Measurements from ENCODE around the gene CHSY1.

DNA sequence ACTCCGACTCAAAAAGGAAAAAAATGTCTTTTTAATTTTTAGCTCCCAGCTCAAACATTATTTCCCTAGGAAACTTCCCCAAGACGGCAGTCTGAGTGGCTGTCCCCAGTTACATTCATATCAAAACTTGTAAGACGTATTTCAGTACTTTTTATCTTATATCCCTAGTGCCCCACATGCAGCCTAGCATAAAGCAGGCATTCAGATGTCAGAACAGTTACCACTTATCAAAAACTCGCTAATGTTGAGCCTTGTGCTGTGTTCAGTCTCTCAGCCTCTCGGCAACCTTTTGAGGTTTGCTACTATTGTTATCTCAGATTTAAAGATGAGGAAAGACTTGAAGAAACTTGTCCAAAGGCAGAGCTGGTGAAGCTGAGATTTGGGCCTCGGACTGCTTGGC, 32.1 kb upstream of the CHSY1 start:
- TF ChIP-seq CTCF (IDR thresholded peaks at IDR 0.05; ENCODE audit: poor library complexity, severe bottlenecking) = no peak
- TF ChIP-seq MXI1 (conservative IDR thresholded peaks at IDR 0.05; ENCODE audit: poor library complexity, severe bottlenecking) = no peak
- TF ChIP-seq RAD21 (conservative IDR thresholded peaks at IDR 0.05) = no peak
- no peak for TF ChIP-seq POLR2AphosphoS5 (IDR thresholded peaks at IDR 0.05)
- TF ChIP-seq EP300 (conservative IDR thresholded peaks at IDR 0.05; ENCODE audit: poor library complexity, severe bottlenecking) = no peak
- TF ChIP-seq EZH2 (IDR thresholded peaks at IDR 0.05; ENCODE audit: borderline replicate concordance, insufficient read depth, low read length, poor library complexity, severe bottlenecking) = no peak

Measured in neural cell (in vitro differentiated cells).